Activated T-cell treated with anti-CD3 and anti-CD28 coated beads, Interleukin-2, amount 50 U/mL, for 4 hours (primary cell): Measurements from ENCODE around the gene RIMBP2. TPM values are rescaled to one million over a fixed set of nuclear protein-coding genes. Genes with fewer than 3 reads are reported as not detected.

ENCODE experiments used
- ATAC-seq, 2 donors: fragments of 200-7000 bp; cut with Tn5 transposase; one replicate each; pipeline ENCODE4 v1.10.0; 2021
- DNase-seq: peaks from one replicate; pipeline ENCODE4 v3.0.0-alpha.2; 2020
- H3K27me3 Mint-ChIP-seq: one replicate; pipeline ENCODE4 v1.8.0; 2021; ENCODE audit warnings: low read depth, mixed read lengths
- H3K36me3 Mint-ChIP-seq: one replicate; pipeline ENCODE4 v1.8.0; 2022; ENCODE audit warnings: mixed read lengths; ENCODE audit not compliant: insufficient read depth
- H3K4me1 Mint-ChIP-seq: one replicate; pipeline ENCODE4 v1.8.0; 2021; ENCODE audit warnings: low read depth, mixed read lengths
- H3K4me3 Mint-ChIP-seq: one replicate; pipeline ENCODE4 v1.8.0; 2021; ENCODE audit warnings: mild to moderate bottlenecking, moderate library complexity, mixed read lengths
- H3K9me3 Mint-ChIP-seq: one replicate; pipeline ENCODE4 v1.8.0; 2021; ENCODE audit warnings: mixed read lengths
- total RNA-seq, 3 donors: library from RNA; stranded (reverse); gene quantifications; one replicate each; pipeline ENCODE4 v1.2.1, GENCODE V29; 2021

Gene RIMBP2
- total RNA-seq, 3 donors from 2014 or later, result not detected

DNA sequence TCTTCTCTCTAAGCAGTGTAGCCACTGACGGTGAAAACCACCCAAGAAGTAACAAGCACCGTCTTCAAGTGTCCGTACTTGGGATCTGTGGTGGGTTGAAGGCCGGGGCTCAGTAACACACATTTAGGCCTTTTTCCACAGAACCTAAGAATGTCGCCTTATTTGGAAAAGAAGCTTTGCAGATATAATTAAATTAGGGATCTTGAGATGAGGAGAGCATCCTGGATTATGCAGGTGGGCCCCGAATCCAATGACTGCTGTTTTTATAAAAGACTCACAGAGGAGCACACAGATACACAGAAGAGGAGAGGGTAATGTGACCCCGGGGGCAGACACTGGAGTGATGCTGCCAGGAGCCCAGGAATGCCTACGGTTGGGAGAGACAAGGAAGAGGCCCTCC, 46.3 kb downstream of the RIMBP2 start:
- Mint-ChIP-seq H3K4me3 (no peak overlapping the region), H3K36me3 (no peaks in the 10 kb centered on the region)

DNA sequence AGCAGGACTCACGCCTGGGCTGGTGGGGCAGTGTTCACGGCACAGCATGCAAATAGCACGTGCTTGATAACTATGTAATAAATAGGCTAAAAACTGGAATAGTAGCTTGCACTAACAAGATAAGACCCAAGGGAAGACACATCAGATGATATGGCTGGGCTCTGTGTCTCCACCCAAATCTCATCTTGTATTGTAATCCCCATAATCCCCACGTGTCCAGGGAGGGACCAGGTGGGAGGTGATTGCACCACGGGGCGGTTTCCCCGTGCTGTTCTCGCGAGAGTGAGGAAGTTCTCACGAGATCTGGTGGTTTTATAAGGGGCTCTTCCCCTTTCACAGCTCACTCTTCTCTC, 46.9 kb downstream of the RIMBP2 start:
- Mint-ChIP-seq H3K4me1 (no peaks in the 10 kb centered on the region), H3K27me3 (peaks cover 2% of the 10 kb centered on the region), H3K9me3 (peaks cover 4% of the 10 kb centered on the region), H3K4me3 (no peak overlapping the region), H3K36me3 (no peaks in the 10 kb centered on the region)
- ATAC-seq (no peak), DNase-seq (no peak)

More for the DNA sequence above, 46.3 kb downstream of the RIMBP2 start:
- DNase-seq (no peak), ATAC-seq (no peak)
- Mint-ChIP-seq H3K4me1 (no peaks in the 10 kb centered on the region), H3K27me3 (no peaks in the 10 kb centered on the region), H3K9me3 (peaks cover 4% of the 10 kb centered on the region)

DNA sequence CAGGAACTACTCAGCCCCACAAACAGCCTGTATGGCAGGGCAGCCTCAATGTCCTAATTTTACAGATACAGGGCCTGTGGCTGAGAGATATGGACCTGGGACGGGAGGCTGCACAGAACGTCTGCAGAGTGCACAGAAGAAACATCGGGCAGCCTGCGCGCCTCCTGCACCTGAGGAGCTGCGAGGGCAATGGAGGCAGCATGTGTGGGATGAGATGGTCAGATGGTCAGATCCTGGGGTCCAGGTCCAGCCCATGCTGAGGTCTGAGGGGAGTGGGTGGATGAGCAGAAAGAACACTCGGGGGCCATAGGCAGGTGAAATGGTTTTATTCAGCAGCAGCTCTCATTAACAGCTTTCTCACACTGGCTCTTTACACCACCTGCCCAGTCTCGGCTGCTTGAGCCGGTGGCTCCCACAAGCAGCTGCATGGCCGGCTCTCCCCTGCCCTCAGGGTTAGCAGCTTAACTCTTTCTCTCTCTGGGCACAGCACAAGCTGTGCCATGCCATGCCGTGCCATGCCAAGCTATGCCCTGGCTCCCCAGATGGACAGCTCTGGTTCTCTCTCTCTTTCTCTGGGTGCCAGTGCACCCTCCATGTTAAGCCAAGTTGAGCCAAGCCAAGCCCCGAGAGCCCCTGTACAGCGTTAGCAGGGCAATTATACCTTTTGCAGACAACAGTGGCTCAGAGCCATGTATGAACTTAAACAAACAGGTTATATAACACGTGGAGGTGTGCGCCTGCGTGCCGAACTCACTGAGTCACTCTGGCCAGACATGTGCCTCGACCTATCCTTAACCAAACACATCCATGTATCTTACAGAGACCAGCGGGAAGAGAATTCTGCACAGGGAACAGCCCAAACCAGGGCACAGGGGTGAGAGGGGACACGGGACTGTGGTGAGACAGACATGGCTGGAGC, 47.6 kb downstream of the RIMBP2 start:
- no peak overlapping the region for H3K4me3 Mint-ChIP-seq
- H3K9me3 Mint-ChIP-seq, result peaks cover 4% of the 10 kb centered on the region
- ATAC-seq, result no peak
- H3K27me3 Mint-ChIP-seq, result peaks cover 4% of the 10 kb centered on the region
- H3K4me1 Mint-ChIP-seq, result no peaks in the 10 kb centered on the region
- no peaks in the 10 kb centered on the region for H3K36me3 Mint-ChIP-seq
- no peak for DNase-seq

DNA sequence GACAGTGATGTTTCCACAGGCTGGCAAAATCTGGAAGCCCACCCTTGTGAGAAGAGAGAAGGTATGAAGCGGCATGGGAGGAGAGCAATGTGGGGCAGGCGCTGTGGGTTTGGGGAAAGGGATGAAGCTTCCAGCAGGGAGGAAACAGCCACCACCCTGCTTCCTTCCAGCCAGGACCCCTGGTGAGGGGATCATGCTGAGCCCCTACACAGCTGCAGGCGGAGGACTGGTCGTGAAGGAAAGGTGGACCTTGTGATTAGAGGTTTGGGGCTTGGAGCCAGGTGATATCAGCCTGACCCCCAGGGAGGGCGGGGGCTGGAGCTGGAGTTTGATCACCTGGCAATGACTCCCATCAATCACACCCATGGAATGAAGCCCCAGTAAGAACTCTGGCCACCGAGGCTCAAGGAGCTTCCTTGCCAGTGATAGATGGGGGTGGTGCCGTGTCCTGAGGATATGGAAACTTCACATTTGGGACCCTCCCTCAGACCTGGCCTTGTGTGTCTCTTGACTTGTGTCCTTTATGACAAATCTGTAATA, 48.6 kb downstream of the RIMBP2 start:
- Mint-ChIP-seq H3K9me3 (peaks cover 4% of the 10 kb centered on the region), H3K4me1 (no peaks in the 10 kb centered on the region), H3K36me3 (no peaks in the 10 kb centered on the region), H3K4me3 (no peak overlapping the region), H3K27me3 (peaks cover 4% of the 10 kb centered on the region)
- ATAC-seq, result no peak
- DNase-seq, result no peak

DNA sequence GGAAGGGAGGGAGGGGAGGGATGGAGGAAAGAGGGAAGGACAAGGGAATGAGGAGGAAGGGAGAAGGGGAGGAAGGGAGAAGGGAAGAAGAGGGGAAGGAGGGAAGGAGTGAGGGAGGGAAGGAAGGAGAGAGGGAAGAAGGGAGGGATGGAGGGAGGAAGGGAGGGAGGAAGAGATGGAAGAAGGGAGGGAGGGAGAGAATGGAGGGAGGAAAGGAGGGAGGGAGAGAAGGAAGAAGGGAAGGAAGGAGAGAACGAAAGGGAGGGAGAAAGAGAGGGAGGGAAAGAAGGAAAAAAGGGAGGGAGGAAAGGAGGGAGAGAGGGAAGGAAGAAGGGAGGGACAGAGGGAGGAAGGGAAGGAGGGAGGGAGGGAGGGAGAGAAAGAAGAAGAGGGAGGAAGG, 49.5 kb downstream of the RIMBP2 start:
- peaks cover 4% of the 10 kb centered on the region for H3K9me3 Mint-ChIP-seq
- H3K36me3 Mint-ChIP-seq, result no peaks in the 10 kb centered on the region
- DNase-seq, result no peak
- H3K4me3 Mint-ChIP-seq, result no peak overlapping the region
- ATAC-seq, result no peak
- no peaks in the 10 kb centered on the region for H3K4me1 Mint-ChIP-seq
- peaks cover 4% of the 10 kb centered on the region for H3K27me3 Mint-ChIP-seq

DNA sequence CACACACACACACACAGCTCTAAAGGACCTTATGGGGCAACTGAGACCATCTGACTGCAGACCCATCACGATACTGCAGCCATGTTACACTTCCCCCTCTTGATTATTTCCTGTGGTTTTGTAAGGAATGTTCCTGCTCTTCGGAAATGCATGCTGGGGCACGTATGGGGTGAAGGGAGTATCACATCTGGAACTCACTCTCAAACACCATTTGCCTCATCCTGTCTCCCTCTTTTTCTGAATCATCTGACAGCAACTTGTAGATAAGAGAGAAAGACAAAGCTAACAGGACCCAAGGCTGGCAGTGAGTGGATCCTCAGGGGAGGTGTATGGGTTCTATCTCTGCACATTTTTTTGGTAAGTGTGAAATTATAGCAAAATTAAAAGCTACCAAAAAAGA, 50.3 kb downstream of the RIMBP2 start:
- DNase-seq (no peak), ATAC-seq (no peak)
- Mint-ChIP-seq H3K4me1 (no peaks in the 10 kb centered on the region), H3K9me3 (peaks cover 4% of the 10 kb centered on the region), H3K27me3 (peaks cover 4% of the 10 kb centered on the region), H3K4me3 (no peak overlapping the region), H3K36me3 (no peaks in the 10 kb centered on the region)

DNA sequence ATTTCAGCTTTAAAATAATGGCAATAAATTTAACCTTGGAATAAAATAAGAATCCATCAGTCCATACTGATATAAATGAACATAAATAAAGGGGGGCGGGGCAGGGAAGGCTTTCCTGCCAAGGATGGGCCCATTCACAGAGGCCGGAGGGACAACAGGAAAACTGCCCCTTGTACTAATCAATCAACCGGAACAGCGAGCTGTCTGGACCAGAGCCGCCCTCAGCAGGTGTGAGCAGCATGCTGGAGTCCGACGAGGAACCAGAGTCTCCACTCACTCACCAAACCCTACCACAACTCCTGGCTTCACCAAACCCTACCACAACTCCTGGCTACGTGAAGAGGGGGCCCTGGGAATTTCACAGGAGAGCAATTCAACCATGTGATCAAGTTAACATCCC, 51.3 kb downstream of the RIMBP2 start:
- peaks cover 4% of the 10 kb centered on the region for H3K27me3 Mint-ChIP-seq
- H3K4me3 Mint-ChIP-seq, result no peak overlapping the region
- DNase-seq (no peak), ATAC-seq (no peak)
- no peaks in the 10 kb centered on the region for H3K36me3 Mint-ChIP-seq
- no peaks in the 10 kb centered on the region for H3K4me1 Mint-ChIP-seq
- peaks cover 4% of the 10 kb centered on the region for H3K9me3 Mint-ChIP-seq

DNA sequence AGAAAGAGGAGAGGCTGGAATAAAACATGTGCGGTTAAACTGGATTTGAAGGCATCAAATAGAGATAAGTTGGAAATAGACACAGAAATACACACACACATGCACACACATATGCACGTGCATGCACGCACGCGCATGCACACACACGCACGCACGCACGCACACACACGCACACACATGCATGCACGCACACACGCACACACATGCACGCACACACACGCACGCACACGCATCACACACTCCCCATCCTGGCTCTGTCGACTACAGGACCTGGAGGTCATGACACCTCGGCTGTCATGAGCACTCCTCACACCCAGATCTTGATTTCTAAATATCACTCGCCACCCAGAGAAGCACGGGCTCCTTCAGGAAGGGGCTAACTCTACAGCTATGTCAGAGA, 51.8 kb downstream of the RIMBP2 start:
- no peaks in the 10 kb centered on the region for H3K36me3 Mint-ChIP-seq
- no peaks in the 10 kb centered on the region for H3K4me1 Mint-ChIP-seq
- ATAC-seq, result no peak
- H3K27me3 Mint-ChIP-seq, result peaks cover 4% of the 10 kb centered on the region
- no peak overlapping the region for H3K4me3 Mint-ChIP-seq
- H3K9me3 Mint-ChIP-seq, result peaks cover 4% of the 10 kb centered on the region
- DNase-seq, result no peak

DNA sequence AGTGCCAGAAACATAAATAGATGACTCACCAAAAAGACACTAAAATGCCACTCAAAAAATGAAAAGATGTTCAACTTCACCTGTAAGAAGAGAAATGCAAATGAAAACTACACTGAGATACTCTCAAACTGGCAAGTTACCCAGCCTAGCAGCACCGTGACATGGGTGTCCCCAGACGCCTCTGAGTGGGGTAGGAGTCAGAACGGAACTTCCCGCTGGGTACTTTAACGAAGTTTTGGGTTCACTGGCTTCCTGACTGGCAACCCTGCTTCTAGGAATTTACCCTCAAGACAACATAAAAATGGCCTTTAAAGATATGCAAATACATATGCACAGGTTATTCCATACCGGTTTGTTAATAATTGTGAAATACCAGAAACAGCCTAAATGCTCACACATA, 52.6 kb downstream of the RIMBP2 start:
- H3K4me3 Mint-ChIP-seq, result no peak overlapping the region
- no peaks in the 10 kb centered on the region for H3K36me3 Mint-ChIP-seq
- peaks cover 4% of the 10 kb centered on the region for H3K9me3 Mint-ChIP-seq
- DNase-seq (no peak), ATAC-seq (no peak)
- peaks cover 4% of the 10 kb centered on the region for H3K27me3 Mint-ChIP-seq
- no peaks in the 10 kb centered on the region for H3K4me1 Mint-ChIP-seq

DNA sequence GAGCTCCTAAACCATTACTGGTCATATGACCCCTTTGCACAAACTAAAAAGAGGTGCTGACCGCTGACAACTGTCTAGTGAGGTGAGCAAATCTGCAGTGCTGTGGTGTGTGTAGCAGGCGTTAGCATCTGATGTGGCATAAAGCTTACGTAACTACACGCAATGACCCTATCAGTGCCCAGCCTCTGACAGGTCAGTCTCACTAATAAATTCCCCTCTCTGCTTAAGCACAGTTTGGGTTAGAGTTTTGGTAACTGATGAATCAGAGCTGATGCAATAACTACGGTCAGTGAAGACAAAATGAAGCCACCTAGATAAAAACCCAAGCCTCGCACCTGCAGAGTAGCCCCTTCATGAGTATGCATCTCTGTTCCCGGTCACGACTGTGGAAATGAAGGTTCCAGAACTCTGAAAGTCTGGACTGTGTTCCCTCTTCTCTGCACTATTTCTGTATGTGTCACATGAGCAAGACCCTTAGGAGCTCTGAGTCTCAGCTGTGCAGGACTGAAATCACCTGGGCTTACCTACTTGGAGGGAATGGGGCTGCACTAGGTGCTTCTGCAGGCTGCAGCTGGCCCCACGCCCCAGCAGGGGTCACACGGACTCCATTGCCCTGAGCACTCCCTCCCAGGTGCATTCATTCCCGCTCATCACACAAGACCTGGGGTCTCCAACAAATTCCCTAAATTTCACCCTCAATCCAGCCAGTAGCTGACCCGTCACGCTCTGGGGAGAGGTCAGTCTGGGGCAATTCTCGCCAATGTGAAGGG, 54.4 kb downstream of the RIMBP2 start:
- Mint-ChIP-seq H3K9me3 (no peaks in the 10 kb centered on the region), H3K27me3 (peaks cover 7% of the 10 kb centered on the region), H3K4me1 (no peaks in the 10 kb centered on the region), H3K36me3 (no peaks in the 10 kb centered on the region), H3K4me3 (no peak overlapping the region)
- ATAC-seq (no peak), DNase-seq (no peak)

DNA sequence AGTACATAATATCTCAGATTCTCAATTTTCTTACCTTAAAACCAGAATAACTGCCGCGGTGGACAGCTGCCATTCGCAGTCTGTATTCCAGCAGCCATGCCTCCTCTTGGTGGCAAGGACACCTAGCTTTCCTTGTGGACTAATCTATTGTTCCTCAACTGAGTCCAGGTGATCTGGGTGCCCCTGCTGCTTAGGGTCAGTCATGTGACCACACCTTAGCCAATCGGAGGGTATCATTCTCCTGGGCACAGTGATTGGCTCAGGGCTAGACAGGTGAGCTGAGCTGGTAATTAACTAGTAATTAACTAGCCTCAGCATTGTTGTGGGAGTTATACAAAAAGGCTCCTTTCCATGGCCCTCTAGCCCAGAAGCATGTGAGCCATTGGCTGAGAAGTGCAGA, 55.0 kb downstream of the RIMBP2 start:
- ATAC-seq (no peak), DNase-seq (no peak)
- H3K9me3 Mint-ChIP-seq, result no peaks in the 10 kb centered on the region
- no peaks in the 10 kb centered on the region for H3K4me1 Mint-ChIP-seq
- no peaks in the 10 kb centered on the region for H3K36me3 Mint-ChIP-seq
- H3K4me3 Mint-ChIP-seq, result no peak overlapping the region
- H3K27me3 Mint-ChIP-seq, result peaks cover 7% of the 10 kb centered on the region

DNA sequence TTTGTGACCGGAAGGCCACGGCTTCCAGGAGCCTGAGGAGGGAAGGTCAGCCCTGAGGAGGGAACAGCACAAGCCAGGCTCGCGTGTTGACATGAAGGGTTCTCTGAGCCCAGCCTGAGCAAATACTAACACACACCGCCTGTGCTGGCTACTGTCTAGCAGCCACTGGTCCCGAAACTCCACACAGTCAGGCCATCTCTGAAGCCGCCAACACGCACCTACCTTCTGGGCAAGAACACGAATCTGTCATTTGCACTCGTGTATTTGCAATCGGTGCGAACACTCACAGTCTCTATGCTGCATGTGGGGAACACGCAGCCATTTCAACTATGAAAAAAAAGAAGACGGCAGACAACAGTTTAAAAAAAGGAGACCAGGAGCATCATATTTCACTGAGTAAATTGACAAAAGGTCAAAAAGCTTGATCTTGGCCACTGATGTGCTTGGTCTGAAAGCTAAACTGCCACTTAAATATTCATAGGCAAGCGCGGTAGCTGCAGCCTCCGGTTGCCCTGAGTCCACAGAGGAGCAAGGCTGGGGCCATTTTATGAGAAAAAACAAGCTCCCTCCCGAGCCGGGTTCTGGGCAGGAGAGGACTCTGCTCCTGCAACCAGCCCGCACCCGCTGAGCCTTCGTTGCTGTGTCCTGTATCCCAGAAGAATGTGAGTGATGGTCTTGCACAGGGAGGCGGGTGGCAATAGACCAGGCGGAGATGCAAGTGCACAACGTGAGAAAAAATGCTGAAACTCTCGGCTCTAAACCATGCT, 57.8 kb downstream of the RIMBP2 start:
- ATAC-seq (no peak), DNase-seq (no peak)
- peaks cover 7% of the 10 kb centered on the region for H3K27me3 Mint-ChIP-seq
- H3K36me3 Mint-ChIP-seq, result no peaks in the 10 kb centered on the region
- no peaks in the 10 kb centered on the region for H3K4me1 Mint-ChIP-seq
- H3K4me3 Mint-ChIP-seq, result no peak overlapping the region
- H3K9me3 Mint-ChIP-seq, result peaks cover 5% of the 10 kb centered on the region

DNA sequence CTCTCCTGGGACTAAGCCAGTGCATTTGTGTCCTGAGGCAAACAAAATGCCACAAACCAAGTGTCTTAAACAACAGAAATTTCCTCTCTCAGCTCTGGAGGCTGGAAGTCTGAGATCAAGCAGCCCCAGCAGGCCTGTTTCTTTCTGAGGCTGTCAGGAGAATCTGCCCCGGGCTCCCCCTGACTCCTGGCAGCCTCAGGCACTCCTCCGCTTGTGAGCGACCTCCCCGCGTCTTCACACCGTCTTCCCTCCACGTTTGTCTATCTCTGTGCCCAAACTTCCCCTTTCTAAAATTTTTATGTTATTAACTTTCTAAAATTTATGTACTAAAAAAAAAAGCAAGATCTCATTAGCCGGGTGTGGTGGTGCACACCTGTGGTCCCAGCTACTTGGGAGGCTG, 59.7 kb downstream of the RIMBP2 start:
- Mint-ChIP-seq H3K4me1 (no peaks in the 10 kb centered on the region), H3K36me3 (no peaks in the 10 kb centered on the region), H3K4me3 (no peak overlapping the region), H3K9me3 (peaks cover 8% of the 10 kb centered on the region), H3K27me3 (peaks cover 7% of the 10 kb centered on the region)
- ATAC-seq, result no peak
- no peak for DNase-seq

DNA sequence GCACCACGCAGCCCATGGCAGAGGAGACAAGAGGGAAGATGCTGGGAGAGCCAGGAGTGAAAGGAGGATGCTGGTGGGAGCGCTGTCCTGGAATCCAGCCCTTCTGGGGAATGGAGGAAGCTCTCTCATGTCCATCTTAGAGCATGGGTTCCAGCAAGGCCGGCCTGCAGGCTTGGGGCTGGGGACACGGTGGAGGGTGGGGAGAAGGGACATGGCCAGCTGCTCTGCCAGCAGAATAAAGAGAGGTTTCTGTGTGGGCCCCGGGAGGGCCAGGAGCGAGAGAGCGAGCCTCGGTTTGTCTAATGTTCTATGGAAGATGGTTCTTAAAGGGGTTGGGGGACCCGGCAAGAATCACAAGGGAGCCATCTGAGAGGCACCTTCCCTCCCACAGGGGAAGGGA, 60.2 kb downstream of the RIMBP2 start:
- no peaks in the 10 kb centered on the region for H3K4me1 Mint-ChIP-seq
- no peak for DNase-seq
- no peak for ATAC-seq
- no peaks in the 10 kb centered on the region for H3K36me3 Mint-ChIP-seq
- H3K4me3 Mint-ChIP-seq, result no peak overlapping the region
- peaks cover 8% of the 10 kb centered on the region for H3K9me3 Mint-ChIP-seq
- peaks cover 7% of the 10 kb centered on the region for H3K27me3 Mint-ChIP-seq
